ENCODE results near the gene PWWP2B.

DNA sequence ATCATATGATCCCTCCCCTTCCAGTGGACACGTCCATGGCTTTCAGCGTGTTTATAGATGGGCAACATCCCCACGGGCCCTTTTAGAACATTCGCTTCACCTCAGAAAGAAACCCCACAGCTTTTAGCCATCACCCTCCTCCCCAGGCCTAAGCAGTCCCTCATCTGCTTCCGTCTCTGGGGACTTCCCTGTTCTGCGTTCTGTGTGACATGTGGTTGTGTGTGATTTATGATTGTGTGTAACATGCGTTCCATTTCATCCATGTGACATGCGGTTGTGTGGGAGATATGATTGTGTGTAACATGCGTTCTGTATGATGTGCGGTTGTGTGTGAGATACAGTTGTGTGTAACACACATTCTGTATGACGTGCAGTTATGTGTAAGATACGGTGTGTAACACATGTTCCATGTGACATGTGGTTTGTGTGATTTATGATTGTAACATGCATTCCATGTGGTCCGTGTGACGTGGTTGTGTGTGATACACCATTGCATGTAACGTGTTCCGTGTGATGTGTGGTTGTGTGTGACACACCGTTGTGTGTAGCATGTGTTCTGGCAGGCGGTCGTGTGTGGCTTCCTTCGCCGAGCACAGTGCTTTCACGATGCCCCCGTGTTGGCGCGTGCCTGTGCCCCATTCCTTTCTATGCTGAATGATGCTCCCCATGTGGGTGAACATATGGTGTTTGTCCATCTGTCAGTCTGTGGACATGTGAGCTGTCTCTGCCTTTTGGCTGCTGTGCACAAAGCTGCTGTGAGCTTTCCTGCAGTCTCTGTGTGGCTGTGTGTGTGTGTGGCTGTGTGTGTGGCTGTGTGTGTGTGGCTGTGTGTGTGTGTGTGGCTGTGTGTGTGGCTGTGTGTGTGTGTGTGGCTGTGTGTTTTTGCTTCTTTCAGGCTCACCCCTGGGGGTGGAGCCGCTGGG is 26.2 kb downstream of the PWWP2B start:
- TF ChIP-seq RAD21 (IDR thresholded peaks at IDR 0.05; ENCODE audit: low read depth) (no peak), TEAD4 (IDR thresholded peaks at IDR 0.05) (no peak)
- TF ChIP-seq, protein P1, sequence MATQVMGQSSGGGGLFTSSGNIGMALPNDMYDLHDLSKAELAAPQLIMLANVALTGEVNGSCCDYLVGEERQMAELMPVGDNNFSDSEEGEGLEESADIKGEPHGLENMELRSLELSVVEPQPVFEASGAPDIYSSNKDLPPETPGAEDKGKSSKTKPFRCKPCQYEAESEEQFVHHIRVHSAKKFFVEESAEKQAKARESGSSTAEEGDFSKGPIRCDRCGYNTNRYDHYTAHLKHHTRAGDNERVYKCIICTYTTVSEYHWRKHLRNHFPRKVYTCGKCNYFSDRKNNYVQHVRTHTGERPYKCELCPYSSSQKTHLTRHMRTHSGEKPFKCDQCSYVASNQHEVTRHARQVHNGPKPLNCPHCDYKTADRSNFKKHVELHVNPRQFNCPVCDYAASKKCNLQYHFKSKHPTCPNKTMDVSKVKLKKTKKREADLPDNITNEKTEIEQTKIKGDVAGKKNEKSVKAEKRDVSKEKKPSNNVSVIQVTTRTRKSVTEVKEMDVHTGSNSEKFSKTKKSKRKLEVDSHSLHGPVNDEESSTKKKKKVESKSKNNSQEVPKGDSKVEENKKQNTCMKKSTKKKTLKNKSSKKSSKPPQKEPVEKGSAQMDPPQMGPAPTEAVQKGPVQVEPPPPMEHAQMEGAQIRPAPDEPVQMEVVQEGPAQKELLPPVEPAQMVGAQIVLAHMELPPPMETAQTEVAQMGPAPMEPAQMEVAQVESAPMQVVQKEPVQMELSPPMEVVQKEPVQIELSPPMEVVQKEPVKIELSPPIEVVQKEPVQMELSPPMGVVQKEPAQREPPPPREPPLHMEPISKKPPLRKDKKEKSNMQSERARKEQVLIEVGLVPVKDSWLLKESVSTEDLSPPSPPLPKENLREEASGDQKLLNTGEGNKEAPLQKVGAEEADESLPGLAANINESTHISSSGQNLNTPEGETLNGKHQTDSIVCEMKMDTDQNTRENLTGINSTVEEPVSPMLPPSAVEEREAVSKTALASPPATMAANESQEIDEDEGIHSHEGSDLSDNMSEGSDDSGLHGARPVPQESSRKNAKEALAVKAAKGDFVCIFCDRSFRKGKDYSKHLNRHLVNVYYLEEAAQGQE (IDR thresholded peaks at IDR 0.05; ENCODE audit: low read depth): no peak

Measured in Ishikawa (cell line).